H9 (cell line): ENCODE results near the gene DFFB. TPM values are rescaled to one million over a fixed set of nuclear protein-coding genes. Genes with fewer than 3 reads are reported as not detected.

Experiments used
- DNase-seq: peaks from one replicate; pipeline ENCODE4 v3.0.0-alpha.2; 2017
- H2AFZ ChIP-seq: one replicate; pipeline ENCODE4 v1.6.1; 2013; ENCODE audit warnings: mild to moderate bottlenecking, low read length, control low read depth, moderate library complexity
- H2AK5ac ChIP-seq: 2 replicates; pipeline ENCODE4 v1.6.1; 2013; ENCODE audit warnings: low read length, control low read depth, mixed read lengths; ENCODE audit not compliant: insufficient read length
- H2BK120ac ChIP-seq: one replicate; pipeline ENCODE4 v1.6.1; 2013; ENCODE audit warnings: low read depth, mild to moderate bottlenecking, low read length, control low read depth, inconsistent platforms; ENCODE audit not compliant: poor library complexity, severe bottlenecking
- H2BK12ac ChIP-seq: 2 replicates; pipeline ENCODE4 v1.6.1; 2013; ENCODE audit warnings: low read length, control low read depth, mixed read lengths, low read depth; ENCODE audit not compliant: insufficient read length
- H2BK15ac ChIP-seq: 2 replicates; pipeline ENCODE4 v1.6.1; 2013; ENCODE audit warnings: low read depth, low read length, control low read depth
- H2BK20ac ChIP-seq: one replicate; pipeline ENCODE4 v1.6.1; 2013; ENCODE audit warnings: low read depth, mild to moderate bottlenecking, low read length, control low read depth, inconsistent platforms; ENCODE audit not compliant: poor library complexity, severe bottlenecking
- H2BK5ac ChIP-seq: 2 replicates; pipeline ENCODE4 v1.6.1; 2013; ENCODE audit warnings: low read length, control low read depth, mixed read lengths; ENCODE audit not compliant: insufficient read length
- H3K14ac ChIP-seq: 2 replicates; pipeline ENCODE4 v1.6.1; 2013; ENCODE audit warnings: low read length, control low read depth; ENCODE audit not compliant: insufficient read depth
- H3K18ac ChIP-seq: 2 replicates; pipeline ENCODE4 v1.6.1; 2013; ENCODE audit warnings: low read depth, mild to moderate bottlenecking, mixed read lengths, low read length, control low read depth; ENCODE audit not compliant: insufficient read length
- H3K23ac ChIP-seq: 2 replicates; pipeline ENCODE4 v1.6.1; 2013; ENCODE audit warnings: low read length, control low read depth, mixed read lengths, low read depth; ENCODE audit not compliant: insufficient read length
- H3K23me2 ChIP-seq: 2 replicates; pipeline ENCODE4 v1.6.1; 2013; ENCODE audit warnings: low read depth, mild to moderate bottlenecking, mixed read lengths, low read length, control low read depth; ENCODE audit not compliant: insufficient read length, poor library complexity, severe bottlenecking
- H3K27ac ChIP-seq: 2 replicates; pipeline ENCODE4 v1.5.1; 2013; ENCODE audit warnings: low read length, control low read depth, mixed read lengths, low read depth; ENCODE audit not compliant: insufficient read length
- H3K27me3 ChIP-seq: 2 replicates; pipeline ENCODE4 v1.6.1; 2013; ENCODE audit warnings: low read length, control low read depth, inconsistent platforms; ENCODE audit not compliant: insufficient read depth
- H3K4ac ChIP-seq: 2 replicates; pipeline ENCODE4 v1.6.1; 2013; ENCODE audit warnings: low read depth, mild to moderate bottlenecking, control low read depth, inconsistent platforms, low read length, moderate library complexity
- H3K4me1 ChIP-seq: 2 replicates; pipeline ENCODE4 v1.6.1; 2013; ENCODE audit warnings: low read length, control low read depth, inconsistent platforms; ENCODE audit not compliant: insufficient read depth
- H3K4me2 ChIP-seq: 2 replicates; pipeline ENCODE4 v1.6.1; 2013; ENCODE audit warnings: low read length, control low read depth, mixed read lengths; ENCODE audit not compliant: insufficient read length, insufficient read depth
- H3K56ac ChIP-seq: 2 replicates; pipeline ENCODE4 v1.6.1; 2013; ENCODE audit warnings: low read depth, mild to moderate bottlenecking, mixed read lengths, low read length, control low read depth; ENCODE audit not compliant: insufficient read length
- H3K79me1 ChIP-seq: 2 replicates; pipeline ENCODE4 v1.6.1; 2013; ENCODE audit warnings: low read depth, mild to moderate bottlenecking, moderate library complexity, low read length, control low read depth, inconsistent platforms; ENCODE audit not compliant: insufficient read depth, poor library complexity, severe bottlenecking
- H3K79me2 ChIP-seq: 2 replicates; pipeline ENCODE4 v1.6.1; 2013; ENCODE audit warnings: low read length, control low read depth, inconsistent platforms; ENCODE audit not compliant: insufficient read depth
- H3K9ac ChIP-seq: 2 replicates; pipeline ENCODE4 v1.6.1; 2013; ENCODE audit warnings: low read length, control low read depth, mixed read lengths; ENCODE audit not compliant: insufficient read length; ENCODE audit errors: extremely low read depth
- H3K9me3 ChIP-seq: one replicate; pipeline ENCODE4 v1.6.1; 2013; ENCODE audit warnings: low read depth, low read length, inconsistent platforms; ENCODE audit not compliant: control insufficient read depth
- H3T11ph ChIP-seq: one replicate; pipeline ENCODE4 v1.6.1; 2013; ENCODE audit warnings: mild to moderate bottlenecking, low read length, control low read depth, inconsistent platforms
- H4K20me1 ChIP-seq: one replicate; pipeline ENCODE4 v1.6.1; 2013; ENCODE audit not compliant: control insufficient read depth, insufficient read length, insufficient read depth
- H4K5ac ChIP-seq: 2 replicates; pipeline ENCODE4 v1.6.1; 2013; ENCODE audit warnings: low read depth, mild to moderate bottlenecking, mixed read lengths, low read length, control low read depth; ENCODE audit not compliant: insufficient read length
- H4K8ac ChIP-seq: replicated peaks from 2 replicates; pipeline ENCODE4 v1.6.1; 2013; ENCODE audit warnings: low read length, control low read depth, mixed read lengths, low read depth; ENCODE audit not compliant: insufficient read length
- H4K91ac ChIP-seq: 2 replicates; pipeline ENCODE4 v1.6.1; 2013; ENCODE audit warnings: low read depth, mild to moderate bottlenecking, moderate library complexity, mixed read lengths, low read length, control low read depth; ENCODE audit not compliant: insufficient read length
- H3K27ac Mint-ChIP-seq, 3 experiments: 2 replicates in 2 of 3; 3 replicates in 1 of 3; pipeline ENCODE4 v1.8.0; 2020 to 2021; ENCODE audit warnings: mixed read lengths in 3 of 3, mild to moderate bottlenecking in 1 of 3, moderate library complexity in 1 of 3
- H3K27me3 Mint-ChIP-seq: 2 replicates; pipeline ENCODE4 v1.8.0; 2021; ENCODE audit warnings: low read depth, mild to moderate bottlenecking, moderate library complexity, mixed read lengths
- H3K36me3 Mint-ChIP-seq, 3 experiments: 2 replicates in 2 of 3; 3 replicates in 1 of 3; pipeline ENCODE4 v1.8.0; 2020 to 2021; ENCODE audit warnings: low read depth in 3 of 3, mixed read lengths in 3 of 3; ENCODE audit not compliant: insufficient read depth in 1 of 3
- H3K4me1 Mint-ChIP-seq, 2 experiments: 2 replicates each; pipeline ENCODE4 v1.8.0; 2020; ENCODE audit warnings: mixed read lengths in 2 of 2
- H3K4me3 Mint-ChIP-seq, 2 experiments: 2 replicates in 1 of 2; 3 replicates in 1 of 2; pipeline ENCODE4 v1.8.0; 2020 to 2021; ENCODE audit warnings: mild to moderate bottlenecking in 2 of 2, mixed read lengths in 2 of 2, moderate library complexity in 1 of 2
- H3K9me3 Mint-ChIP-seq, 2 experiments: 2 replicates in 1 of 2; 3 replicates in 1 of 2; pipeline ENCODE4 v1.8.0; 2020; ENCODE audit warnings: mild to moderate bottlenecking in 2 of 2, mixed read lengths in 2 of 2, moderate library complexity in 1 of 2
- CTCF ChIP-seq: fragments of 200-600 bp; sonication (generic); conservative IDR thresholded peaks from 3 replicates; pipeline ENCODE4 v1.8.0; 2021; ENCODE audit warnings: antibody characterized with exemption, mild to moderate bottlenecking
- WGBS: extraction: QIAGEN DNeasy Blood & Tissue Kit; methylation state at CpG from one replicate; pipeline ENCODE4 v1.1.7; 2013; ENCODE audit warnings: missing lambda C conversion rate, low lambda C conversion rate, mixed read lengths; ENCODE audit not compliant: insufficient read length; ENCODE audit errors: extremely low coverage; 5-methylcytosine and 5-hydroxymethylcytosine counted together
- total RNA-seq: library from RNA; stranded (reverse); gene quantifications from 2 replicates; pipeline ENCODE4 v1.2.1, GENCODE V29; 2021

DFFB gene
- total RNA-seq, 1 experiment from 2014 or later = 9.7 TPM

GRCh38 chr1:3841491-3841890, 15.8 kb upstream of the DFFB start:
- H2BK5ac ChIP-seq = no peak overlapping the region
- Mint-ChIP-seq H3K27me3 (no peaks in the 10 kb centered on the region), H3K36me3 (peaks cover 34 to 61% (median 40%) of the 10 kb centered on the region in 3 experiments), H3K4me3 (no peak overlapping the region), H3K27ac (no peak overlapping the region), H3K4me1 (no peaks in the 10 kb centered on the region), H3K9me3 (peaks cover 4 to 5% of the 10 kb centered on the region in 2 experiments; a peak in 4 of 5 replicates)
- no CpG with 5 or more reads among the region's 7 CpGs for WGBS
- no peak for TF ChIP-seq CTCF
- H3K23me2 ChIP-seq = no peaks in the 10 kb centered on the region
- no peak for DNase-seq
- no peaks in the 10 kb centered on the region for H4K20me1 ChIP-seq
- H3K79me2 ChIP-seq = no peaks in the 10 kb centered on the region
- H2AK5ac ChIP-seq = no peak overlapping the region
- H4K91ac ChIP-seq = no peak overlapping the region
- H3K18ac ChIP-seq = no peak overlapping the region
- no peak overlapping the region for H2BK12ac ChIP-seq
- no peaks in the 10 kb centered on the region for H3K4me1 ChIP-seq
- H3K23ac ChIP-seq = no peak overlapping the region
- no peak overlapping the region for H3K9ac ChIP-seq
- H3K4me2 ChIP-seq = no peak overlapping the region
- H3K9me3 ChIP-seq = no peaks in the 10 kb centered on the region
- no peak overlapping the region for H3K27ac ChIP-seq
- H3K79me1 ChIP-seq = no peaks in the 10 kb centered on the region
- no peak overlapping the region for H3K56ac ChIP-seq
- no peak overlapping the region for H4K5ac ChIP-seq
- no peak overlapping the region for H3T11ph ChIP-seq
- H2BK15ac ChIP-seq = no peak overlapping the region
- no peak overlapping the region for H2BK20ac ChIP-seq
- no peak overlapping the region for H4K8ac ChIP-seq
- H3K4ac ChIP-seq = no peak overlapping the region
- H2AFZ ChIP-seq = no peak overlapping the region
- H3K14ac ChIP-seq = no peak overlapping the region
- no peak overlapping the region for H2BK120ac ChIP-seq
- no peaks in the 10 kb centered on the region for H3K27me3 ChIP-seq
